GM10248 (cell line): ENCODE results near the gene NFKB1.

ENCODE experiments used
- CTCF ChIA-PET: fragments of 300-600 bp; sonication (Branson Sonifier 250); formaldehyde crosslinking; extraction: SDS; loops from one replicate; lab custom pipeline; 2021; ENCODE audit warnings: antibody characterized with exemption; lab: Yijun Ruan, JAX
- POLR2A ChIA-PET: fragments of 350-650 bp; sonication (Branson Sonifier 250); formaldehyde crosslinking; extraction: SDS; loops from one replicate; lab custom pipeline; 2020; ENCODE audit warnings: antibody characterized with exemption; lab: Yijun Ruan, JAX
- DNase-seq: peaks from one replicate; pipeline ENCODE4 v3.0.0; 2012; ENCODE audit errors: extremely low spot score
- CTCF ChIP-seq: IDR thresholded peaks from 2 replicates; pipeline ENCODE4 v1.5.1; 2012; ENCODE audit warnings: mild to moderate bottlenecking, low read depth; ENCODE audit errors: extremely low read depth, missing control alignments, control extremely low read depth

Gene NFKB1

GRCh38 chr4:102560571-102561341 is 59.6 kb downstream of the NFKB1 start:
- CTCF ChIA-PET, result interaction anchor here (1.0 to 4.3 kb wide), 6 partner anchors 8 to 60 kb away, joined by 3 to 19 read pairs (median 4); no protein-coding TSS in a partner anchor
- DNase-seq, result no peak
- no peak for TF ChIP-seq CTCF

GRCh38 chr4:102563000-102563399 is 61.8 kb downstream of the NFKB1 start:
- POLR2A ChIA-PET, result no interaction called here
- no peak for TF ChIP-seq CTCF
- DNase-seq, result no peak
- CTCF ChIA-PET, result interaction anchor here (1.2 to 4.3 kb wide), 4 partner anchors 13 to 28 kb away, joined by 3 to 19 read pairs (median 12); no protein-coding TSS in a partner anchor

More at GRCh38 chr4:102560571-102561341, 59.6 kb downstream of the NFKB1 start:
- POLR2A ChIA-PET, result no interaction called here

GRCh38 chr4:102564399-102565059 is 63.4 kb downstream of the NFKB1 start:
- ChIA-PET CTCF (interaction anchor here (1.0 to 4.3 kb wide), 7 partner anchors 9 to 527 kb away, joined by 3 to 19 read pairs (median 10); no protein-coding TSS in a partner anchor), POLR2A (no interaction called here)
- TF ChIP-seq CTCF, result no peak
- DNase-seq, result peak; percentile 32

GRCh38 chr4:102565696-102566095 is 64.5 kb downstream of the NFKB1 start:
- CTCF ChIA-PET, result interaction anchor here (1.2 to 2.7 kb wide), 3 partner anchors 10 to 22 kb away, joined by 3 to 13 read pairs (median 10); no protein-coding TSS in a partner anchor
- POLR2A ChIA-PET, result no interaction called here
- DNase-seq, result no peak
- TF ChIP-seq CTCF, result no peak

- TF ChIP-seq CTCF, result no peak
- CTCF ChIA-PET, result interaction anchor here (1.2 kb wide), 1 partner anchor 21 kb away, joined by 3 read pairs; no protein-coding TSS in a partner anchor
- DNase-seq, result no peak
- POLR2A ChIA-PET, result no interaction called here
Observed at GRCh38 chr4:102566426-102566825, 65.3 kb downstream of the NFKB1 start.

- DNase-seq, result no peak
- TF ChIP-seq CTCF, result no peak
- ChIA-PET POLR2A (no interaction called here), CTCF (interaction anchor here (1.1 to 1.3 kb wide), 3 partner anchors 12 to 53 kb away, joined by 3 to 5 read pairs (median 4); no protein-coding TSS in a partner anchor)
Observed at GRCh38 chr4:102567427-102567826, 66.3 kb downstream of the NFKB1 start.
